Progenitor cell of endocrine pancreas (in vitro differentiated cells): ENCODE measurements around the gene MTFR2. TPM values are rescaled to one million over a fixed set of nuclear protein-coding genes. Genes with fewer than 3 reads are reported as not detected.

Experiments used
- DNase-seq: peaks from one replicate; pipeline ENCODE4 v3.0.0; 2021; ENCODE audit warnings: low spot score; ENCODE audit not compliant: unreplicated experiment
- H3K27ac Mint-ChIP-seq: 2 replicates; pipeline ENCODE4 v1.8.0; 2021; ENCODE audit warnings: mild to moderate bottlenecking, moderate library complexity, mixed read lengths
- H3K27me3 Mint-ChIP-seq: 2 replicates; pipeline ENCODE4 v1.8.0; 2021; ENCODE audit warnings: mixed read lengths
- H3K36me3 Mint-ChIP-seq: 2 replicates; pipeline ENCODE4 v1.8.0; 2022; ENCODE audit warnings: mixed read lengths; ENCODE audit not compliant: insufficient read depth
- H3K4me1 Mint-ChIP-seq: 2 replicates; pipeline ENCODE4 v1.8.0; 2021; ENCODE audit warnings: low read depth, mixed read lengths
- H3K4me3 Mint-ChIP-seq: 2 replicates; pipeline ENCODE4 v1.8.0; 2021; ENCODE audit warnings: low read depth, mild to moderate bottlenecking, moderate library complexity, mixed read lengths
- H3K9me3 Mint-ChIP-seq: 2 replicates; pipeline ENCODE4 v1.8.0; 2021; ENCODE audit warnings: low read depth, mixed read lengths
- CTCF ChIP-seq: fragments of 200-600 bp; sonication (generic); IDR thresholded peaks from one replicate; pipeline ENCODE4 v1.5.0; 2021; ENCODE audit warnings: antibody characterized with exemption, mild to moderate bottlenecking; ENCODE audit not compliant: unreplicated experiment
- total RNA-seq: library from RNA; stranded (reverse); gene quantifications from 2 replicates; pipeline ENCODE4 v1.2.1, GENCODE V29; 2021

MTFR2 gene
- total RNA-seq, 1 donor from 2014 or later, result 3.8 TPM

GRCh38 chr6:136236466-136237293 lies 13.4 kb downstream of the MTFR2 start:
- H3K27ac Mint-ChIP-seq, result no peak overlapping the region
- no peak for TF ChIP-seq CTCF
- peaks cover 5% of the 10 kb centered on the region for H3K36me3 Mint-ChIP-seq
- H3K27me3 Mint-ChIP-seq, result no peaks in the 10 kb centered on the region
- no peaks in the 10 kb centered on the region for H3K9me3 Mint-ChIP-seq
- H3K4me1 Mint-ChIP-seq, result peaks cover 4% of the 10 kb centered on the region
- DNase-seq, result no peak
- no peak overlapping the region for H3K4me3 Mint-ChIP-seq

- no peak for DNase-seq
- Mint-ChIP-seq H3K9me3 (no peaks in the 10 kb centered on the region), H3K36me3 (peaks cover 5% of the 10 kb centered on the region), H3K27me3 (no peaks in the 10 kb centered on the region), H3K4me1 (peaks cover 5% of the 10 kb centered on the region), H3K27ac (no peak overlapping the region), H3K4me3 (no peak overlapping the region)
- TF ChIP-seq CTCF, result no peak
These were observed 14.9 kb downstream of the MTFR2 start for GRCh38 chr6:136235233-136235564.

- H3K4me1 Mint-ChIP-seq, result peaks cover 5% of the 10 kb centered on the region
- no peak for TF ChIP-seq CTCF
- no peak overlapping the region for H3K27ac Mint-ChIP-seq
- no peak for DNase-seq
- no peaks in the 10 kb centered on the region for H3K9me3 Mint-ChIP-seq
- no peak overlapping the region for H3K4me3 Mint-ChIP-seq
- no peaks in the 10 kb centered on the region for H3K27me3 Mint-ChIP-seq
- peaks cover 5% of the 10 kb centered on the region for H3K36me3 Mint-ChIP-seq
These were observed 17.4 kb downstream of the MTFR2 start for GRCh38 chr6:136232701-136233100.

- DNase-seq, result no peak
- H3K4me3 Mint-ChIP-seq, result no peak overlapping the region
- H3K27ac Mint-ChIP-seq, result no peak overlapping the region
- H3K4me1 Mint-ChIP-seq, result peaks cover 5% of the 10 kb centered on the region
- H3K27me3 Mint-ChIP-seq, result no peaks in the 10 kb centered on the region
- H3K36me3 Mint-ChIP-seq, result no peaks in the 10 kb centered on the region
- no peaks in the 10 kb centered on the region for H3K9me3 Mint-ChIP-seq
- no peak for TF ChIP-seq CTCF
These were observed 19.8 kb downstream of the MTFR2 start for GRCh38 chr6:136230219-136230853.

GRCh38 chr6:136228814-136229213 lies 21.3 kb downstream of the MTFR2 start:
- Mint-ChIP-seq H3K4me3 (no peak overlapping the region), H3K36me3 (no peaks in the 10 kb centered on the region), H3K27ac (no peak overlapping the region), H3K4me1 (peaks cover 1% of the 10 kb centered on the region), H3K9me3 (peaks cover 3% of the 10 kb centered on the region), H3K27me3 (no peaks in the 10 kb centered on the region)
- no peak for TF ChIP-seq CTCF
- no peak for DNase-seq
